HCT116 (cell line): Measurements from ENCODE around the gene MIA. TPM values are rescaled to one million over a fixed set of nuclear protein-coding genes. Genes with fewer than 3 reads are reported as not detected.

ENCODE experiments used
- ATAC-seq: fragments of 200-7000 bp; cut with Tn5 transposase; 2 replicates; pipeline ENCODE4 v1.9.1; 2020; ENCODE audit warnings: mild to moderate bottlenecking, moderate library complexity
- BruUV-seq: library from RNA; stranded (reverse); fragments of 400-500 nt; replicated peaks from 2 replicates; lab custom pipeline; 2021; lab: Mats Ljungman, UMichigan
- CTCF ChIA-PET: fragments of 300-600 bp; sonication (Branson Sonifier 250); formaldehyde crosslinking; loops from one replicate; lab custom pipeline; 2021; ENCODE audit warnings: antibody characterized with exemption; lab: Charles Lee
- POLR2A ChIA-PET: fragments of 300-600, 350-600 bp; sonication (Branson Sonifier 250); formaldehyde crosslinking; loops from one replicate; lab custom pipeline; 2021; ENCODE audit warnings: antibody characterized with exemption; lab: Charles Lee
- RAD21 ChIA-PET, 2 experiments: fragments of 300-600 bp; sonication (Branson Sonifier 250); formaldehyde crosslinking; loops; one replicate each; lab custom pipeline; 2023; ENCODE audit warnings: low total read pairs in 2 of 2; ENCODE audit not compliant: uncharacterized antibody in 2 of 2, unreplicated experiment in 2 of 2, low non-redundant PET in 1 of 2; lab: Charles Lee
- DNase-seq: peaks from one replicate; pipeline ENCODE4 v3.0.0-alpha.2; 2010; ENCODE audit warnings: low read depth, low spot score
- H2AFZ ChIP-seq: fragments of 200-600 bp; shearing (Covaris generic), sonication (generic); 2 replicates; pipeline ENCODE4 v1.6.1; 2017; ENCODE audit warnings: low read depth, mixed run types, mixed read lengths, antibody characterized with exemption, low read length; ENCODE audit not compliant: poor library complexity, severe bottlenecking
- H3K27ac ChIP-seq: 2 replicates; pipeline ENCODE4 v1.5.1; 2012; ENCODE audit warnings: low read depth, low read length
- H3K27me3 ChIP-seq: fragments of 200-600 bp; sonication (generic); 2 replicates; pipeline ENCODE4 v1.6.1; 2016; ENCODE audit warnings: mixed run types, low read length, mixed read lengths; ENCODE audit not compliant: insufficient read depth
- H3K36me3 ChIP-seq, 2 experiments: fragments of 200-500 bp in 1 of 2; fragments of 200-600 bp in 1 of 2; sonication (Bioruptor generic) in 1 of 2; sonication (generic) in 1 of 2; 2 replicates each; pipeline versions ENCODE4 v1.5.1 to v1.6.1; 2014 to 2016; ENCODE audit warnings: low read length in 2 of 2, inconsistent platforms in 1 of 2, mixed read lengths in 1 of 2, mixed run types in 1 of 2; ENCODE audit not compliant: insufficient read depth in 2 of 2, control insufficient read depth in 1 of 2
- H3K4me1 ChIP-seq, 2 experiments: fragments of 200-600 bp in 1 of 2; sonication (generic) in 1 of 2; 2 replicates each; pipeline versions ENCODE4 v1.5.1 to v1.6.1; 2012 to 2017; ENCODE audit warnings: low read length in 2 of 2, inconsistent platforms in 1 of 2, mild to moderate bottlenecking in 1 of 2, mixed read lengths in 1 of 2, mixed run types in 1 of 2, moderate library complexity in 1 of 2; ENCODE audit not compliant: insufficient read depth in 2 of 2, control insufficient read depth in 1 of 2
- H3K4me2 ChIP-seq: fragments of 200-600 bp; sonication (generic); 2 replicates; pipeline ENCODE4 v1.6.1; 2017; ENCODE audit warnings: mixed run types, low read length, mixed read lengths
- H3K4me3 ChIP-seq, 2 experiments: fragments of 200-600 bp in 1 of 2; sonication (generic) in 1 of 2; replicated peaks in 1 of 2; 2 replicates each; pipeline ENCODE4 v1.5.1; 2011 to 2016; ENCODE audit warnings: low read length in 2 of 2, control low read depth in 1 of 2, low read depth in 1 of 2, mild to moderate bottlenecking in 1 of 2, mixed read lengths in 1 of 2, mixed run types in 1 of 2
- H3K79me2 ChIP-seq: fragments of 200-600 bp; sonication (generic); 2 replicates; pipeline ENCODE4 v1.6.1; 2017; ENCODE audit warnings: mild to moderate bottlenecking, mixed run types, low read length, moderate library complexity, mixed read lengths; ENCODE audit not compliant: insufficient read depth
- H3K9ac ChIP-seq: fragments of 200-600 bp; sonication (generic); 2 replicates; pipeline ENCODE4 v1.6.1; 2016; ENCODE audit warnings: low read length, mixed read lengths
- H3K9me2 ChIP-seq: fragments of 200-600 bp; sonication (generic), shearing (Covaris generic); 2 replicates; pipeline ENCODE4 v1.6.1; 2017; ENCODE audit warnings: mixed run types, mild to moderate bottlenecking, moderate library complexity; ENCODE audit not compliant: insufficient read depth
- H3K9me3 ChIP-seq, 2 experiments: fragments of 200-500 bp in 1 of 2; fragments of 200-600 bp in 1 of 2; sonication (Bioruptor generic) in 1 of 2; sonication (generic) in 1 of 2; 2 replicates each; pipeline ENCODE4 v1.6.1; 2014 to 2017; ENCODE audit warnings: low read length in 2 of 2, mixed read lengths in 2 of 2, inconsistent platforms in 1 of 2, low read depth in 1 of 2, mild to moderate bottlenecking in 1 of 2, mixed run types in 1 of 2, moderate library complexity in 1 of 2; ENCODE audit not compliant: control insufficient read depth in 1 of 2, insufficient read depth in 1 of 2
- H4K20me1 ChIP-seq: fragments of 200-600 bp; sonication (generic), shearing (Covaris generic); 2 replicates; pipeline ENCODE4 v1.6.1; 2017; ENCODE audit warnings: mixed run types, mild to moderate bottlenecking, moderate library complexity; ENCODE audit not compliant: insufficient read depth
- ELF1 ChIP-seq: IDR thresholded peaks from 2 replicates; pipeline ENCODE4 v1.6.1; 2012; ENCODE audit warnings: low read depth, borderline replicate concordance
- FOSL1 ChIP-seq: IDR thresholded peaks from 2 replicates; pipeline ENCODE4 v1.6.1; 2012; ENCODE audit warnings: low read depth
- JUND ChIP-seq: IDR thresholded peaks from 2 replicates; pipeline ENCODE4 v1.6.1; 2012
- POLR2A ChIP-seq: IDR thresholded peaks from 2 replicates; pipeline ENCODE4 v1.7.0; 2011; ENCODE audit warnings: borderline replicate concordance; ENCODE audit not compliant: insufficient read depth, insufficient read length; ENCODE audit errors: extremely low read depth
- RAD21 ChIP-seq: IDR thresholded peaks from 2 replicates; pipeline ENCODE4 v1.6.1; 2012; ENCODE audit warnings: low read depth, mild to moderate bottlenecking
- SIN3A ChIP-seq: IDR thresholded peaks from 2 replicates; pipeline ENCODE4 v1.6.1; 2012; ENCODE audit warnings: low read depth
- SP1 ChIP-seq: IDR thresholded peaks from 2 replicates; pipeline ENCODE4 v1.6.1; 2012; ENCODE audit warnings: low read depth
- SRF ChIP-seq: IDR thresholded peaks from 2 replicates; pipeline ENCODE4 v1.6.1; 2012; ENCODE audit warnings: low read depth
- TCF7L2 ChIP-seq: IDR thresholded peaks from 2 replicates; pipeline ENCODE4 v1.7.0; 2011; ENCODE audit warnings: borderline replicate concordance, inconsistent platforms; ENCODE audit not compliant: insufficient read depth, insufficient read length; ENCODE audit errors: extremely low read depth
- YY1 ChIP-seq: IDR thresholded peaks from 2 replicates; pipeline ENCODE4 v1.6.1; 2011; ENCODE audit warnings: low read length, low read depth, moderate library complexity, mild to moderate bottlenecking; ENCODE audit not compliant: insufficient replicate concordance; ENCODE audit errors: extremely low read depth
- ZFX ChIP-seq: fragments of 450-650 bp; IDR thresholded peaks from 2 replicates; pipeline ENCODE4 v1.6.1; 2017
- intact Hi-C: fragments of 100-400 bp; cut with micrococcal nuclease; formaldehyde crosslinking; loops from 2 replicates; pipeline ENCODE4 v1.10.0; 2022
- total RNA-seq: library from RNA; stranded (reverse); gene quantifications from one replicate; pipeline ENCODE4 v1.2.1, GENCODE V29; 2021; ENCODE audit not compliant: unreplicated experiment
- TF ChIP-seq, protein P1 (sequence below), 3 experiments: fragments of 200-600 bp in 1 of 3; sonication (generic) in 1 of 3; IDR thresholded peaks in 2 of 3; conservative IDR thresholded peaks in 1 of 3; 2 replicates each; pipeline ENCODE4 v1.5.1; 2012 to 2017; ENCODE audit warnings: low read depth in 2 of 3, low read length in 2 of 3, antibody characterized with exemption in 1 of 3, borderline replicate concordance in 1 of 3, control low read depth in 1 of 3, mild to moderate bottlenecking in 1 of 3, mixed read lengths in 1 of 3, mixed run types in 1 of 3, moderate library complexity in 1 of 3; ENCODE audit not compliant: insufficient read depth in 1 of 3
- TF ChIP-seq, protein P2 (sequence below): IDR thresholded peaks from 2 replicates; pipeline ENCODE4 v1.6.1; 2012

MIA gene
- total RNA-seq, 1 experiment from 2014 or later, result 1.4 TPM

DNA sequence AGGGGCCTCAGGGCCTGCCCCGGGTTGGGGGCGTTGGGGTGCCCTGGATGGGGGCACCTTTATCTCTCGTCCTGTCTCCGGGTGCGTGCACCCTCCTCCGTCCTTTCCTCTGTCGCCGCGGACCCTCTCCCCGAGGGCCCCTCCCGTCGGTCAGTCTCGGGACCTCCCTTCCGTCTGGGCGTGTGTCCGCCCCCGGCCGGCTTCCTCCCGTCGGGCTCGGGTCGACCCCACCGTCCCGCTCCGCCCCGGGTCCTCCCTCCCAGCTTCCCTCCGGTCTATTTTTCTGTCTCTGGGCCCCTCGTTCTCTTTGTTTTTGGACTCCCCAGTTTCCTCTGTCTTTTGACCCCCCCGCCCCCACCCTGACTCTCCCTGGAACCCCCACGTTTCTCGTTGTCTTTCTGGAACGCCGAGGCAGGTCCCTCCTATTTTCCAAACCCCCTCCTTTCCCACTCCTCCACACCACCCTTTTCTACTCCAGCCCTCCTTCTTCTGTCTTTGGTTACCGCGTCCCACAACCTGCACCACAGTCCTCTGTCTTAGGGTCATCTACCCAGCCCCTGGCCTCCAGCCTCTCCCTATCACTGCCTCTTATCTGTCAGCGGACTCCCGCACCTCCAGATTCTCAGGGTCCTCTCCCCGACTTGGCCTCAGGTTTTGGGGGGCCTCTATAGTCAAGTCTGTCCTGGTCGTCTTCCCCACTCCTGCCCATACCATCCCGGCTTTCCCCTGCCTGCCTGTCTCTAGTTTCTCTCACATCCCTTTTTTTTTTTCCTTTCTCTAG, 24.4 kb downstream of the MIA start:
- no peaks in the 10 kb centered on the region for H4K20me1 ChIP-seq
- peak overlapping the region; percentile 88 for H3K4me3 ChIP-seq
- intact Hi-C loops, result loop anchor here (2.0 to 5.0 kb wide), 2 partner anchors 49 to 82 kb away; partner anchors contain the start of genes ACTMAP, COQ8B, ITPKC and SNRPA
- POLR2A ChIA-PET, result interaction anchor here (1.8 to 2.3 kb wide), 2 partner anchors 22 to 49 kb away, joined by 8 to 19 read pairs; partner anchors contain the start of genes ACTMAP and RAB4B
- H3K4me2 ChIP-seq, result peak overlapping the region; percentile 90
- peaks cover 10 to 23% of the 10 kb centered on the region in 2 experiments; a peak in 3 of 4 replicates for H3K36me3 ChIP-seq
- BruUV-seq, result no TSS peak
- CTCF ChIA-PET, result interaction anchor here (1.1 to 1.2 kb wide), 2 partner anchors 165 to 205 kb away, joined by 3 read pairs; no protein-coding TSS in a partner anchor
- RAD21 ChIA-PET, result no interaction called here
- peaks cover 14 to 49% of the 10 kb centered on the region in 2 experiments for H3K4me1 ChIP-seq
- peaks cover 55% of the 10 kb centered on the region for H3K79me2 ChIP-seq
- peak overlapping the region; percentile 90 for H3K27ac ChIP-seq
- TF ChIP-seq ZFX (0 out of 2 replicates have a peak, but pooled peaks have one; percentile 47), SIN3A (no peak), ELF1 (no peak)
- H3K9me3 ChIP-seq, result no peaks in the 10 kb centered on the region
- DNase-seq, result no peak
- ATAC-seq, result peak; percentile 8
- H3K9me2 ChIP-seq, result no peaks in the 10 kb centered on the region
- H3K27me3 ChIP-seq, result no peaks in the 10 kb centered on the region
- no peak overlapping the region for H2AFZ ChIP-seq
- peak overlapping the region; percentile 92 for H3K9ac ChIP-seq

DNA sequence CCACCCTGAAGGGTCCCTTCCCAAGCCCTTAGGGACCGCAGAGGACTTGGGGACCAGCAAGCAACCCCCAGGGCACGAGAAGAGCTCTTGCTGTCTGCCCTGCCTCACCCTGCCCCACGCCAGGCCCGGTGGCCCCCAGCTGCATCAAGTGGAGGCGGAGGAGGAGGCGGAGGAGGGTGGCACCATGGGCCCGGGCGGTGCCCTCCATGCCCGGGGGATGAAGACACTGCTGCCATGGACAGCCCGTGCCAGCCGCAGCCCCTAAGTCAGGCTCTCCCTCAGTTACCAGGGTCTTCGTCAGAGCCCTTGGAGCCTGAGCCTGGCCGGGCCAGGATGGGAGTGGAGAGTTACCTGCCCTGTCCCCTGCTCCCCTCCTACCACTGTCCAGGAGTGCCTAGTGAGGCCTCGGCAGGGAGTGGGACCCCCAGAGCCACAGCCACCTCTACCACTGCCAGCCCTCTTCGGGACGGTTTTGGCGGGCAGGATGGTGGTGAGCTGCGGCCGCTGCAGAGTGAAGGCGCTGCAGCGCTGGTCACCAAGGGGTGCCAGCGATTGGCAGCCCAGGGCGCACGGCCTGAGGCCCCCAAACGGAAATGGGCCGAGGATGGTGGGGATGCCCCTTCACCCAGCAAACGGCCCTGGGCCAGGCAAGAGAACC, 25.1 kb downstream of the MIA start:
- Histone ChIP-seq H3K27ac (peak overlapping the region; percentile 90), H3K79me2 (peaks cover 62% of the 10 kb centered on the region)
- TF ChIP-seq TCF7L2, result no peak
- no peak for TF ChIP-seq YY1
- TF ChIP-seq, protein P1, sequence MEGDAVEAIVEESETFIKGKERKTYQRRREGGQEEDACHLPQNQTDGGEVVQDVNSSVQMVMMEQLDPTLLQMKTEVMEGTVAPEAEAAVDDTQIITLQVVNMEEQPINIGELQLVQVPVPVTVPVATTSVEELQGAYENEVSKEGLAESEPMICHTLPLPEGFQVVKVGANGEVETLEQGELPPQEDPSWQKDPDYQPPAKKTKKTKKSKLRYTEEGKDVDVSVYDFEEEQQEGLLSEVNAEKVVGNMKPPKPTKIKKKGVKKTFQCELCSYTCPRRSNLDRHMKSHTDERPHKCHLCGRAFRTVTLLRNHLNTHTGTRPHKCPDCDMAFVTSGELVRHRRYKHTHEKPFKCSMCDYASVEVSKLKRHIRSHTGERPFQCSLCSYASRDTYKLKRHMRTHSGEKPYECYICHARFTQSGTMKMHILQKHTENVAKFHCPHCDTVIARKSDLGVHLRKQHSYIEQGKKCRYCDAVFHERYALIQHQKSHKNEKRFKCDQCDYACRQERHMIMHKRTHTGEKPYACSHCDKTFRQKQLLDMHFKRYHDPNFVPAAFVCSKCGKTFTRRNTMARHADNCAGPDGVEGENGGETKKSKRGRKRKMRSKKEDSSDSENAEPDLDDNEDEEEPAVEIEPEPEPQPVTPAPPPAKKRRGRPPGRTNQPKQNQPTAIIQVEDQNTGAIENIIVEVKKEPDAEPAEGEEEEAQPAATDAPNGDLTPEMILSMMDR (IDR thresholded peaks at IDR 0.05 in 2 of 3, conservative IDR thresholded peaks at IDR 0.05 in 1 of 3; ENCODE audit: borderline replicate concordance in 1 of 3, insufficient read depth in 1 of 3, low read depth in 2 of 3, low read length in 2 of 3), result no peak
- no peak for TF ChIP-seq POLR2A
- TF ChIP-seq RAD21, result no peak
- no peak for TF ChIP-seq ZFX
- TF ChIP-seq, protein P2, sequence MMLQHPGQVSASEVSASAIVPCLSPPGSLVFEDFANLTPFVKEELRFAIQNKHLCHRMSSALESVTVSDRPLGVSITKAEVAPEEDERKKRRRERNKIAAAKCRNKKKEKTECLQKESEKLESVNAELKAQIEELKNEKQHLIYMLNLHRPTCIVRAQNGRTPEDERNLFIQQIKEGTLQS, result no peak
- TF ChIP-seq FOSL1, result no peak
- no peak for TF ChIP-seq SP1
- TF ChIP-seq SRF, result no peak
- TF ChIP-seq ELF1, result no peak
- no peak for TF ChIP-seq JUND

More for the DNA sequence above, 25.1 kb downstream of the MIA start:
- DNase-seq (no peak), ATAC-seq (no peak)
- BruUV-seq, result no TSS peak
- intact Hi-C loops, result no loop called here
- Histone ChIP-seq H3K9me2 (no peaks in the 10 kb centered on the region), H3K9me3 (no peaks in the 10 kb centered on the region), H3K4me2 (peak overlapping the region; percentile 90), H2AFZ (no peak overlapping the region), H3K27me3 (no peaks in the 10 kb centered on the region), H3K9ac (peak overlapping the region; percentile 92), H3K36me3 (peaks cover 10 to 23% of the 10 kb centered on the region in 2 experiments; a peak in 3 of 4 replicates), H3K4me1 (peaks cover 14 to 50% of the 10 kb centered on the region in 2 experiments), H3K4me3 (peak overlapping the region; percentile 88), H4K20me1 (no peaks in the 10 kb centered on the region)
- RAD21 ChIA-PET, result no interaction called here
- CTCF ChIA-PET, result no interaction called here
- POLR2A ChIA-PET, result no interaction called here
